ENCODE measurements around the gene PI4K2A.
A peak's percentile ranks its signal among the peaks of the same experiment; 100 is the strongest.
"Not testable (repeated sequence)": the region's sequence is repeated elsewhere in the genome, so short reads cannot be mapped to it uniquely, and the experiment has no call there.

Gene PI4K2A

DNA sequence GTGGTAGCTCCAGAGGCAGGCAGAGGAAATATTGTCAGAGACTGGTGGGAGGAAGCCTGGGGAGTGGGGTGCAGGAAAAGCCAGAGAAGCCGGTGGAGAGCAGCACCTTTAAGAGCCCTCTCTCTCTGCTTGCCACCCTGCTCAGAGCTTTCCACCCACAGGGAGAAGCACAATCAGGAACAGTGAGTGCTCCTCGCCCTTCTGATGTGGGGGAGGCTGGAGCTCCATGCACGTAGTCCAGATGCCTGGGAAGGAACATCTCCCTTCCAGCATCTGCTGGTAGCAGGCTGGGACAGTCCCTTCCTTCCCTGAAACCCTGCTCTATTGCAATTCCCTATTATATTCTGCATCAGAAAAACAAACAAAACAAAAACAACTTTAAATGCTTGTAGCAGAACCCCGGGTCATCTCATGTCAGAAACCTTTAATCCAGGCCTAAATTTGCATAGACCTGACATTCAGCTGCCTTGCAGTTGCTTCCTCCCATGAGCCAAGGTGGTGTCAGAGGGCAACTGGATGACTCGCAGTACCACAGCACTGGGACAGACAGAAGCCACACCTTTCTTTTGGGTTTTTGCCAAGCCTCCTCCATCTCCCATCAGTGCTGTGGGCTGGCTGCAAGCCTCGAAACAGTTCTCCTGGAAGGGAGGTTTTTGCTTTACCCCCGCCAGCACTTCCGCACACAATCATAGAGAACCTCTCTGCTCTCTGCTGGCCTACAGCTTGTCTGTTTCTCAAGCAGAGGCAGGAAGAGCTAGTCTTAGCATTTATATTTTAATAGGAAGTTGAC lies 33.5 kb downstream of the PI4K2A start:
- DNase-seq (ENCODE audit: low read depth): no peak

DNA sequence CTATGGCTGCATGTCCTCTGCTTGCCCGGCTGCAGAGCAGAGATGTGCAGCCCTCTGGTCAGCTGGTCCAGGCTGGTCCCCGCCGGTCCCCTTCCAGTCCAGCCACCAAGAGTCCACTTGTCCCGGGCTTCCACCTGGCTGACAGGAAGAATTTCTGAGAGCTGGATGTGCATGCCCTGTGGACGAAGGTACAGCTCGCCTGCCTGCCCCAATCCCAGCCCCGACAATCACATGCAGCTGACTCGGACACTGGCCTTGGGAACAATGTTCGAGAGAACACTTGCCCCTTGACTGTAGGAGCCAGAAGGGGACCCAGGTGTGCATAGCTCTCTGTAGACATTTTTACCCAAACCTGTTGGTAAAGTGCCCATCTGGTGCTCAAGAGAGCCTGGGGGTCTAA lies 34.8 kb downstream of the PI4K2A start:
- DNase-seq (ENCODE audit: low read depth): no peak

DNA sequence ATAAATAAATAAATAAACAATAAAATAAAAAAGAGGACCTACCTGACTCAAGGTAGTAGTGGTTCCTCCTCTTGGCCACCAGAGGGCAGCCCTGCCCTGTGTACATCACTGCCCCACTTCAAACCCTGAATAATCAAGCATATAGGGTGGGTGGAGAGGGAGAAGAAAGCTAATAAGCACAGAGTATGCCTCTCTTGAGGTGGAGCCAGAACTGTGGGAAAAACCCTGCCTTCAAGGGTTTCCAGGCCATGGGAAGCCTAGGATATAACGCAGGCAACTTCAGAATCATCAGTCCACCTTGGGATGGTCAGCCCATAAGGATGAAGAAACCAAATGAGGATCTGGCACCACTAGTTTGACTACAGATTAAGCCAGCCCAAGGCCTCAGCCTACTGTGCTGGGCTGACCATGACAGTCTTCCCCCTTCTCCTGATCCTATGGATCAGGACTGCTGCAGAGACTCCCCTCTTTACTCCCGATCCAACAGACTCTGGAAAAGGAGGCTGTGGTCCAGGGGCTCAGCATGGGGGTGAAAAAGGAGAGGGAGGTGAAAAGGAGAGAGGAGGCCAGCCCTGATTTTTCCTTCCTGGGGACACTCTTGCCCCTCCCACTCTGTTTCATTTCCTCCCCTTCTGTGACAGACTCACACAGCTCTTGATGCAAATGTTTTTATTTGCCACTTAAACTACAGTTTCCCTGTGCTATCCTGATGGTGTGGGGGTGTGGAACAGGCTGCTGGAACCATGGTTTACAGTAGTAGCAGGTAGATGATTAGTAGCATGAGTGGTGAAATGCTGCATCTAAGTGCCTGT lies 36.5 kb downstream of the PI4K2A start:
- peak; percentile 26 for DNase-seq (ENCODE audit: low read depth)

DNA sequence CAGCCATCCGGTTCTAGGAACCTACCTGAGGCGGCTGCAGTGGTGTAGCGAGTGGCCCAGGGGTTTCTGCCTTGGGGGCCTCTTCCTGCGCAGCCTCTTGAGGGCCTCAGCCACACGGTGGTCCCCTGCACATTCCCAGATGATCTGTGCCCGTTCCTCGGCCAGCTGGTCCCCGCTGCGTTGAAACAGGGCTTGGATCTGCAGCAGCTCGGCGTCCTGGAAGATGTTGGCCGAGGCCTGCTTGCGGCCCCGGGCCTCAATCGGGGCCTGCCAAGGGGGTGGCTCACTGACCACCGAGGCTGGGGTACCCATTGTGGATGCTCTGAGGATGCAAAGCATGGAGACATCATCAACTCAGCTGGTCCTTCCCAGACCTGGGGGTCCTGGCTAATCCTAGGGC lies 39.1 kb downstream of the PI4K2A start:
- DNase-seq (ENCODE audit: low read depth): no peak

DNA sequence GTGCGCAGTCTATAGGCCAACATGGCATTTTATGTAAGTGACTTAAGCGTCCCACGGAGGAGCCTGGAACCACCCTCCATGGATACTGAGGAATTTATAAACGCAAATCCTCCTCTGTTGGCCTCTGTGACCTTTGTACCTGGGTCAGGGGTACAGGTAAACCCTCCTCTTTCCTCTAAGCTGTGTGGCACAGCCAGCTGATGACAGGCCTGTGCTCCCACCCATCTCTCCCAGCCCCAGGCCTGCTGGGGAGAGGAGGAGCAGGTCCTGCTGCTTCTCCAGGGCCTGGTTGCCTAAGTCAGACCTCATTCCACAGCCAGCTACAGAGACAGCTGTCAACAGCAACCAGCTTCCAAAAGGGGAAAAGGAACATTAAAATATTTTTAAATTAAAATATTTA lies 41.6 kb downstream of the PI4K2A start:
- DNase-seq (ENCODE audit: low read depth): no peak

DNA sequence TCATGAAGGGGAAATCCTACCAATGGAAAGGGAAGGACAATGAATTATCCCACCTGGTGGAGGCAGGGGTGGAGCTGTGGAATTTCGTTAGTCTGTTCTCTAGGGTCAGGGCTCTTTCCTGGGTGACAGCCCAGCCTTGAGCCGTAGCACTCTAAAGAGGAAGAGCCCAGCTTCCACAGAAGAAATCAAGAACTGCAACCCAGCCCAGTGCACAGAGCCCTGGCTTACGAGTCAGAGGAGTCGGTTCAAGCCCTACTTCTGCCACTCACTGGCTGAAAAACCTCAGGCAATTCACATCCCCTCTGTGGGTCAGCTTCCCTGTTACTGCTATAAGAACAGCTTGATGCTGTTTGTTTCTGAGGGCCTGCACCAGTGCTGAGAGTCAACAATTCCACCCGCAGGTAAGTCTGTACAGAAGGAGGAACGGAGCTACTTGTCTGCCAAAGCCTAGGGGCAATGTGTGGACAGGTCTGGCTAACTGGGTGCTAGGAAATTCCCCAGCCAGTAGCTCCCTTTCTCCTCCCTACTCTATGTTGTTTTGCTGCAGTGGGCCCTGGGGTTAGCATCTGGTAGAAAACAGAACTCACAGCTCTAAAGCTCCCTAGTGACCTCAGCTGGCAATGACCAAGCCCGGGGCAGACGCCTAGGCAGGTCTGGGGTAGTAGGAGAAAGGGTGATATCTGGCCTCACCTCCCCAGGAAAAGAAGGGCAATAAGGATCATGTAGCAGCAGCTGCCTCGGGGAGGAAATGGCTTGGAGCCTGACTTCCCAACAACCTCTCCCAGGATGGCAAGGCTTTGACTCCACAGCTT lies 43.3 kb downstream of the PI4K2A start:
- no peak for DNase-seq (ENCODE audit: low read depth)

DNA sequence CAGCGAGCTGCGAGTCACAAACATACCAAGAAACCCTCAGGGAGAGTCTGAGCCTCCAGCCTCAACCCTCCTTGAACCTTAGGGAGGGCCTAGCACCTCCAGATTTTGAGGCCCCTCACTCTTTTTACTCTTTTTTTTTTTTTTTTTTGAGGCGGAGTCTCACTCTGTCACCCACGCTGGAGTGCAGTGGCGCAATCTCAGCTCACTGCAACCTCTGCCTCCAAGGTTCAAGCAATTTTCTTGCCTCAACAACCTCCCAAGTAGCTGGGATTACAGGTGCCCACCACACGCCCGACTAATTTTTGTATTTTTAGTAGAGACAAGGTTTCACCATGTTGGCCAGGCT lies 43.9 kb downstream of the PI4K2A start:
- not testable (repeated sequence) for DNase-seq (ENCODE audit: low read depth)

DNA sequence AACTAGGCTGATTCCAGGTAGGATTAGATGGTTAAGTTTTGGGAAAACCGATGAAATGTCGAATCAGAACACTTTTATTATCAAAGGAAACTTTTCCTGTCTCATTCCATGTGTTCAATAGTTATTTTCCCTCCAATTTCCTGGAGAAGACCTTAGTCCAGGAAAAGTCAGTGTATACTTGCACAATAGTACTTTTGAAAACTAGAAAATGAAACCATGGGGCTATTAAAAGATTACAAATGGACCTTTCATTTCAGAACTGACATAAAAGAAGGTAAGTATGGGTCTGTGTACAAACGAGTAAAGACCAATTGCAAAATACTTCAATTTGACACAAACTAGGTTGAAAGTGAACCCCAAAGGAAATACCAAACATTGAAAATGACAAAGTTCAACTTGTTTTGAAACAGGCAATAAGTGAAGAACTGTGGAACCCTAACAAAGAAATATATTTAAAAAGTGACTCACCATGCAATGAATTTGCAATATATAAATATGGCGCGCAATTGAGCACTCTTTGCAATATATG lies 44.5 kb downstream of the PI4K2A start:
- DNase-seq (ENCODE audit: low read depth): no peak

DNA sequence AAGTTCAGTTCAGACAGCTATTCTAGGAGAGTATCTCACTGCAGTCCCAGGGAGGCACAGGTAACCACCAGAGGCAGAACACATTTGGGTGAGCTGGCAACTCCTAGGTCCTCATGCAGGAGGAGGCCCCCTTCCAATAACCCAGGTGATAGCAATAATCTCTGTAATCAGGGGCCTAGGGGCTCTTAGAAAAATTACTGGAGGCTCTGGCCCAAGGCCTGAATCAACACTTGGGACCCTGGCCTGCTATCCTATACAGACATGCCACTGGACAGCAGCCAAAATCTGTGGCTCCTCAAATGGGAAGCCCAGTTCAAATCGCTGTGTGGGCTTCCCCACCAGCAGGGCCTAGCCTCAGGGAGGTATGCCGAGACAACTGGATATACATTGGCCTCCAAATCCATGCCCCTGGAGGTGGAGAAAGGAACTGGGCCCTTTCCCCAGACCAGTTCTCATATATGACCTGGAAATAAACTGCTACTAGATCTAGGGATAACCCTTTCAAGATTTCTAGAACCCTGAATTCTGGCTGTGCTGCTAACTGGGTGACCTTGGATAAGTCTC lies 45.0 kb downstream of the PI4K2A start:
- DNase-seq (ENCODE audit: low read depth): no peak

DNA sequence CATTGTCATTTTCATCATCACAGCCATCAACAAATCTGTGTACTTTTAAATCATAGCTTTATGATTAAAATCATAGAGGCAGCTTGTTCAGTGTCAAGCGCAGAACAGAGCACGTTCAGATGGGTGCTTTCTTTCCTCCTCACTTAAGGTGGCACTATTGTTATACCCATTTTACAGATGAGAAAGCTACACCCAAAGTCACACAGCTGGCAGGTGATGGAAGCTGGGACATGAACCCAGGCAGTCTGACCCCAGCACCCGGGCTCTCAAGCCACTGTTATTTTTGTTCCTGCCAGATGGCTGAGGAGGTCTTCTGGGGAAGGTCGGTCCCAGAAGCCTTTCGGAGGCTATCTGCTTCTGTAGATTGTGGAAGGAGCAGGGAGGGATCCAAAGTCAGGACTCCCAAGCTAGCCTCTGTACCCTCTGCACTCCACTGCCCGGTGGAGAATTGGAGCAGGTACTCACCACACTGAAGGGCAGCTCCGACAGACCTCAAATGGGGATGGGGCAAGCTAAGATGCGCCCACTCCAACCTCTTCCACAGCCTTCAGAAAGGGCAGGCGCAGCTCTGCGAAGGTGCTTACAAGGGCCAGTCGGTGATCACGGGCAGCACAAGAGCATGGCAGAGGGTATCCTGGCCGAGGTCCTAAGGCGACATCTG lies 46.0 kb downstream of the PI4K2A start:
- DNase-seq (ENCODE audit: low read depth): no peak

DNA sequence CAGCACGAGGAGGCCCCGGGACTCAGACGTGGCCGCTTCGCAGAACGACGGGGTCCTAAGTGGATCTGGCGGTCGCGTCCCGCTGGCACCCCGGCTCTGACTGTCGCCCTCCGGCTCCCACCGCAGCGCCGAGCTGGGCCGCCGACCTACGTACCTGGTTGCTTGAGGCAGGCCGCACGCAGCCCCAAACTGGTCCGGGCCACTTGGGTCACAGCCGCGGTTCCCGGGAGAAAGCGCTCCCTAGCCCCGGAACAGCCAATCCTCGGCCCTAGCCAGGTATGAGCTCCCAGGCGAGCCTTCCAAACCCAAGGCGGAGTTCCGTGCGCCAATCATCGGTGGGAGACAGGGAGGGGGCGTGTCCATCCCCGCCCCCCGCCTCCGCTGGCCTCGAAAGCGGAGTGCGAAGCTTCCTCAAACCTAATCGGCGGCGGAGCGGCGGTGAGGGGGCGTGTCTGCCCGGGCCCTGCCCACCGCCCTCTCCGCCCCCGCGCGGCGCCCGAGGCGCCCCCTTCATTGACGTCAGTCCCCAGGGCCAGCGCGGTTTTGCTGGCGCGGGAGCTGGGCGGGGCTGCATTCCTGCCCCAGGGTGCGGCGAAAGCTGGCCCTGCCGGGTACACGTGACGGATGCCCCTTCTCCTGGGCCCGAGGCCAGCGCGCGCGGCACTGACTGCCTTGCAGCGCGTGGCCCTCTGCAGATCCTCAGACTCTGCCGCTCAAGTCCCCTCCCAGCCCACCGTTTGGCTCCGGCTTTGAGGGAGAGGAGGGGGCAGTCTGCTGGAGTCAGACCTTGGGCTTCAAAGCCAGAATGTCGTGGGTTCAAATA lies 46.7 kb downstream of the PI4K2A start, which contains the start of gene AVPI1:
Gene AVPI1 (minus strand): TSS at position 280 of the 823 bp plus-strand sequence. CDS start 7,336 bp downstream, outside the sequence.
- peak; percentile 95 for DNase-seq (ENCODE audit: low read depth)

DNA sequence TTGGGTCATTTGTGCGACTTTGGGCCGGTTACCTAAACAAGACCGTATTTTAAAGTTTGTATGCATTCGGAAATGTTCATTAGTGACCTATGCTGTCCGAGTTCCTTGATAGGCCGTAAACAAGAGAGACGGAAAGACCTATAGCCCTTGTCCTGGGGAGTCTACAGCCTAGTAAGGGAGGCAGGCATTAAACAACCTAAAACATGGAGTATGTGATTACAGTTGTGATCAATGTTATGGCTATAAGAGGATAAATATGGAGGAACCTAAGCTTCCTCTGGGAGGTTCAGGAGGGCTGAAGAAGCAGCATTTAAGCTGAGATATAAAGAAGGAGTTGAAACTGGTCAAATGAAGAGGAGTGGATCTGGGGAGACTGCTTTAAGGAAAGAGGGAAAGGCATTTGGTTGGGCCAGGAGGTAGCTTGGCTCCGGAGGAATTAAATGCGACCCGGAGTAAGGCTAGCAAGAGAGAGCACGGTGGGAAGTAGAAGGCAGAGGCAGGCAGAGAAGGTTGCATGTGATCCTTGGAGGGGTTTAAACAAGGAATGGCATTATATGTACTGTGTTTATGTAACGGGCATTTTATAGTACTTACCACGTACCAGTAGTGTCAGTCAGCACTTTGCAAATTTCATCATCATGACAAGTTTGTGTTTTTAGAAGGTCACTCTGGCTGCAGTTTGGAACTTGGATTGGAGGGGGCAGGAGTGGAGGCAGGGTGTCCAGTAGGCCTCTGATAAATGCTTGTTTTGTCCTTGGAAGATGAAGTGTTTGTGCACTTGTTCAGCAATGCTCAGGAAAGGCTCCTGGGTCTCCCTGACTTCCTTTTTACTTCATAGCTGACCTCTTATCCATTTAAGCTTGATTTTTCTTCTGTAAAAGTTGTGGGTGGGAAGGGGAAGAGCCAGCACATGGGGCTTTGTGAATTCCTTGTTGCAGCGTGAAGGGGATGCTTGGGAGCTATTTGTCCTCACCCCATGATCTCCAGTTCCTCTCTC lies 47.6 kb downstream of the PI4K2A start:
- DNase-seq (ENCODE audit: low read depth): no peak

DNA sequence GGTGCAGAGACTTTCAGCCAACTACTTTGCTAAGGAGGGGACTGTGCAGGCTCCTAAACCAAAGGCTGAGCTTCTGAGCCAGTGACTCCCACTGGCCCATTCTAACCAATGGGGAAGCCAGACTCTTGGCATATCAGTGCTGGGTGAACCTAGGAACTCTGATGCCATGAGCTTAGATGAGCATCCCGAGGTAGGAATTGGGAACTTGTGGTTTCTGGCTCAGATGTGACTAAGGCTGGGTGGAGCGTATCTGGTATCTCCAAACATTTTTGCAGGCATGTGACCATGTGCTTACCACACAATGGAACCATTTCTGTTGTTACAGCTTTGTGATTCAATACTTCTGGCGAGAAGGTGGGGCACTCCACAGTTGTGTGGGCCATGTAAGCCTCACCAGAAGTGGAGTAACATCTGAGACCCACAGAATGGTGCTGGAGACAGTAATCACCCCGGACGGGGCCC lies 49.1 kb downstream of the PI4K2A start:
- no peak for DNase-seq (ENCODE audit: low read depth)

DNA sequence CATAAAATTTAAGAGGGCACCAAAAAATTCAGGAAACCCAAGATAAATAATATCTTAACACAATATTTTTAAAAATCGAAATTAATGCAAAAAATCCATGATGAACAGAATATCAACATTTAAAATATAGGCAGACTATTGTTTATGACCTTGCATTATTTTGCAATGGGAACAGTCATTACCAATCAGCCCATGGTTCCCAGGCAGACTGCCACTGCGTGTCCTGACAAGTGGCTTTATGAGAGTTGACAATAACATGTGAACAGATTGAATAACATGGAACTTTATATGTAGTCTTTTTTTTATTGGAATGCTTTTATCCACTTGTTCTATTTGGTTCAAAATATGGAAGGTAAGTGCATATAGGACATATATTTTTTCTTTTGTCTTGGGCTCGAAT lies 49.7 kb downstream of the PI4K2A start:
- no peak for DNase-seq (ENCODE audit: low read depth)

DNA sequence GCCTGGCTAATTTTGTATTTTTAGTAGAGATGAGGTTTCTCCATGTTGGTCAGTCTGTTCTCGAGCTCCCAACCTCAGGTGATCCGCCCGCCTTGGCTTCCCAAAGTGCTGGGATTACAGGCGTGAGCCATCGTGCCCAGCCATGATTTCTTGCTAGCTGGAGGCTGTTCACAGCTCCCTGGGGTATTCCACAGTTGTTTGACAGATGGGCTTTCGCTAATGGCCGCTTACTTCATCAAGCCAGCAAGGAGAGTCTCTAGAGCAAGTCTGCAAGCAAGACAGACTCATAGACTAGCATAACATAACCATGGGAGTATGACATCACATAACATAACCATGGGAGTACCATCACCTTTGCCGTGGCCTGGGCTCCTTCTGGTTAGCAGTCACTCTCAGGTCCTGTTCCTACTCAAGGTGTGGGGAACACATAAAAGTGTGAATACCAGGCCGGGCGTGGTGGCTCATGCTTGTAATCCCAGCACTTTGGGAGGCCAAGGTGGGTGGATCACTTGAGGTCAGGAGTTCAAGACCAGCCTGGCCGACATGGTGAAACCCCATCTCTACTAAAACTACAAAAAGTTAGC lies 57.7 kb downstream of the PI4K2A start:
- DNase-seq (ENCODE audit: low read depth): not testable (repeated sequence)

DNA sequence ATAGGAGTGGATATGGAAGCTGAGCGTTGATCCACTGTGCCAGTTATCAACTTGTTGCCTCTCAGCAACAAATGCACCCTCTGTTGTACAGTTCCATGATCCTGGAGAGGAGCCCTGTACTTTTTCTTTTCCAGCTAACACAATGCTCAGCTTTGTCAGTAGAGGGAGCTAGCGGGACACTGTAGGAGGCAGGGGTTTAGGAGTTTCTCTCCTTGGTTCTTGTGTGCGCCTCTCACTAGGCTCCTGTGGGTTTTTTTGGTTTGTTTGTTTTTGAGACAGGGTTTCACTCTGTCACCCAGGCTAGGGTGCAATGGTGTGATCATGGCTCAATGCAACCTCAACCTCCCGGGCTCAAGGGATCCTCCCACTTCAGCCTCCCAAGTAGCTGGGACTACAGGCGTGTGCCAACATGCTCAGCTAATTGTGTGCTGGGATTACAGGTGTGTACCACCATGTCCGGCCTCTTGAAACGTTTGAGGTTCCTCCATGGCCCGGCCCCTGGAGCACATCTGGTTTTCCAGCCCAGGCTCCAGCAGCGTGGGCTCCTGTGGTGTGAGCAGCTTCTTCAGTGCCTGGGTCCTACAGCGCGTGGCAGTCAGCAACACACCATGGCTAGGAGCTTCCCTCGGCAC lies 61.1 kb downstream of the PI4K2A start:
- peak; percentile 20 for DNase-seq (ENCODE audit: low read depth)

DNA sequence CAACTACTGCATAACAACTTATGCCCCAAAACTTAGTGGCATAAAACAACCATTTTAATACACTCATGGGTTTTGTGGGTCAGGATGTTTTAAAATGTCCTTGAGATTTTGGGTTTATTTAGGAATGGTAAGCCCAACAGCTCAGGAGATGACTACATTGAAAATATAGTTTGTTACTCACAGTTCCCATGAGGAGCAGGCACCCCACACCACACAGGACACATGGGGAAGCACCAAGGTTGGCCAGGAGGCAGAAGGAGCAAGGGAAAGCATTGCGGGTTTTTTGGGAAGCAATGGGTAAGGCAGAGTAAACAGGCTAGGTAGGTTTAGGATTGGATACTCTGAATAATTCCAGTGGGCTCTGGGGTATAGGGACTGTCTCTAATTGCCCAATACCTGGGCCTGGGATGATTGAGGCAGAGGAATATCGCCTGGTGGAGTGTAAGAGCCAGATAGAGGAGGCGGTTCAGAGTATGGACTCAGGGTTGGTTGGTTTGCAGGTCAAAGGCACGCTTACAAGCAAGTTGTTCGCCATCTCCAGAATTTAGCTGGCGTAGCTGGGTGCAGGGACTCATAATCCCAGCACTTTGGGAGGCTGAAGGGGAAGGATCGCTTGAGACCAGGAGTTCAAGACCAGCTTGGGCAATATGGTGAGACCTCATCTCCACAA lies 63.1 kb downstream of the PI4K2A start:
- no peak for DNase-seq (ENCODE audit: low read depth)

DNA sequence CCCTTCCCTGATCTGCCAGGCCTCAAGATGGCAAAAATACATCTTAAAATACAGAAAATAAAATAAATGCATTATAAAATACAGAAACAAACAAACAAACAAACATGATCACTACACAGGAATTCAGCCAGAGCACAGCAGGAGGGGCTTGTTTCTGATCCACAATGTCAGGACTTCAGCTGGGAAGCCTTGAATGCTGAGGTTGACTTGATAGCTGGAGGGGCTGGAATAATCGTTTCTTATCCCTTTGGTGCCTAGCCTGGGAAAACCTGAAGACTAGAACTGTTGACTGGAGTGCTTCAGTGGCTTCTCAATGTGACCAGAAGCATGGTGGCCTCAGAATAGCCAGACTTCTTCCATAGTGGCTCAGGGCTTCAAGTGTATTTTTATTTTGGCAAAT lies 63.9 kb downstream of the PI4K2A start:
- no peak for DNase-seq (ENCODE audit: low read depth)
